Breast epithelium (tissue), 4 donors: ENCODE results near the gene FBXW8. TPM values are rescaled to one million over a fixed set of nuclear protein-coding genes. Genes with fewer than 3 reads are reported as not detected.

Experiments
- DNase-seq, 2 donors: peaks; one replicate each; pipeline ENCODE4 v3.0.0-alpha.2; 2019; ENCODE audit warnings: low spot score in 2 of 2
- H3K27ac ChIP-seq, 2 donors: fragments of 200-600 bp; sonication (generic) in 1 of 2; one replicate each; pipeline ENCODE4 v1.5.1; 2016 to 2019; ENCODE audit warnings: mild to moderate bottlenecking in 1 of 2
- H3K27me3 ChIP-seq, 2 donors: fragments of 200-600 bp; sonication (generic) in 1 of 2; one replicate each; pipeline versions ENCODE4 v1.5.1 to v1.6.0; 2017 to 2019; ENCODE audit warnings: control low read depth in 1 of 2, mild to moderate bottlenecking in 1 of 2
- H3K36me3 ChIP-seq: fragments of 200-600 bp; one replicate; pipeline ENCODE4 v1.5.1; 2019
- H3K4me1 ChIP-seq, 2 donors: fragments of 200-600 bp; sonication (generic); one replicate each; pipeline ENCODE4 v1.5.1; 2016 to 2019; ENCODE audit warnings: control low read depth in 1 of 2
- H3K4me3 ChIP-seq, 3 donors: fragments of 200-600 bp; sonication (generic); 1 replicate in 2 of 3; 2 replicates in 1 of 3; pipeline ENCODE4 v1.5.1; 2016 to 2019; ENCODE audit warnings: mild to moderate bottlenecking in 3 of 3, moderate library complexity in 2 of 3
- H3K9me3 ChIP-seq, 2 donors: fragments of 200-600 bp; sonication (generic) in 1 of 2; one replicate each; pipeline ENCODE4 v1.5.1; 2016 to 2019; ENCODE audit warnings: control low read depth in 1 of 2
- CTCF ChIP-seq, 3 donors: fragments of 450-650 bp; IDR thresholded peaks; one replicate each; pipeline ENCODE4 v1.5.1; 2016 to 2017; ENCODE audit warnings: antibody characterized with exemption in 3 of 3, mild to moderate bottlenecking in 3 of 3, moderate library complexity in 3 of 3
- POLR2A ChIP-seq: fragments of 450-650 bp; IDR thresholded peaks from one replicate; pipeline ENCODE4 v1.6.1; 2016; ENCODE audit warnings: antibody characterized with exemption, mild to moderate bottlenecking, moderate library complexity
- POLR2AphosphoS5 ChIP-seq, 3 donors: sonication (generic); formaldehyde crosslinking; IDR thresholded peaks; one replicate each; pipeline ENCODE4 v1.6.1; 2017; ENCODE audit warnings: antibody characterized with exemption in 3 of 3
- intact Hi-C: fragments of 100-400 bp; cut with DNase I; formaldehyde crosslinking; loops from one replicate; pipeline ENCODE4 v1.15.1; 2023; ENCODE audit warnings: low total_unique reads
- total RNA-seq, 3 donors: library from RNA; depleted of rRNA; stranded (reverse); fragments of >200 nt; gene quantifications; one replicate each; pipeline ENCODE4 v1.1.0, GENCODE V29; 2016

FBXW8 gene
- total RNA-seq, 3 donors from 2014 or later: 14.9 to 22.3 (median 16.4) TPM

- H3K27ac ChIP-seq: no peak overlapping the region
- peaks cover 0 to 15% of the 10 kb centered on the region in 2 donors for H3K27me3 ChIP-seq
- no peaks in the 10 kb centered on the region for H3K4me1 ChIP-seq
- TF ChIP-seq POLR2A: no peak
- TF ChIP-seq CTCF (IDR thresholded peaks at IDR 0.05): no peak
- TF ChIP-seq POLR2AphosphoS5 (IDR thresholded peaks at IDR 0.05): no peak
- intact Hi-C loops: no loop called here
- H3K4me3 ChIP-seq: no peak overlapping the region
- no peaks in the 10 kb centered on the region for H3K36me3 ChIP-seq
- DNase-seq: no peak
- H3K9me3 ChIP-seq: peaks cover 0 to 6% of the 10 kb centered on the region in 2 donors
These were observed 23.5 kb upstream of the FBXW8 start for GRCh38 chr12:116887244-116887643.

DNA sequence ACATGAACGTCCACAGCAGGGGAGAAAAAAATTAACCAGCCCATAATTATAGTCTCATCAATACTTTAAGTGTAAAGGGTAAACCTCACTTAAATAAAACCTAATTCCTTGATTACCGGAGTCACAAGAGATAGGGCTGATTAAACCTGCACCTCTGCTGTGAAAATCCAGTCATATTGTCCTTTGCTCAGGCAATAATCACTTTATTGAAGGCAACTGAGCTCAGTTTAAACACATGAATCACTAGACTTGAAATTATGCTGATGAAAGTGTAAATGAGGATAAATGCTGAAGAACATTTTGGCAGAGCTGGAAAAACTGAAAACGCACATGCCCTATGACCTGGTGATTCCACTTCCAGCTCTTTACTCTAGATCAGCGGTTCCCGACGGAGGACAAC is 22.9 kb upstream of the FBXW8 start:
- Histone ChIP-seq H3K27me3 (peaks cover 0 to 8% of the 10 kb centered on the region in 2 donors), H3K4me1 (no peaks in the 10 kb centered on the region), H3K9me3 (peaks cover 0 to 6% of the 10 kb centered on the region in 2 donors), H3K27ac (no peak overlapping the region), H3K36me3 (no peaks in the 10 kb centered on the region), H3K4me3 (no peak overlapping the region)
- no peak for DNase-seq
- TF ChIP-seq POLR2AphosphoS5 (IDR thresholded peaks at IDR 0.05) (no peak), CTCF (IDR thresholded peaks at IDR 0.05) (no peak), POLR2A (no peak)
- intact Hi-C loops: no loop called here

DNA sequence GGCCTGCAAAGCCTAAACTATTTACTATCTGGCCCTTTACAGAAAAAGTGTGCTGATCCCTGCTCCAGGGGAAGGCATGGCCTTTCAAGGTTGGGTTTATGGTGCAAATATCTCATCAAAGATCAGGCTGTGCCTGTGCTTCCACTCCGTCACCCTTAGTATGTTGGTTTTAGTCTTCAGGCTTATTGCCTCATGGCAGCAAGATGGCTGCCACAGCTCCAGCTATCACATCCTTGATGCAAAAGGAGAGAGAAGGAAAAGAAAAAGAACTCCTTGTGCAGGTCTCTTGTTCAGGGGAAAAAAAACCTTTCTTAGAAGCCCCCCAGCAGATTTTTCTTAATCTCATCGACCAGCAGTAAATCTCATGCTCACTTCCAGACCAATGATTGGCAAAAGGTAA is 20.4 kb upstream of the FBXW8 start:
- DNase-seq: no peak
- TF ChIP-seq CTCF (IDR thresholded peaks at IDR 0.05) (no peak), POLR2A (no peak), POLR2AphosphoS5 (IDR thresholded peaks at IDR 0.05) (no peak)
- Histone ChIP-seq H3K27me3 (no peaks in the 10 kb centered on the region), H3K4me1 (no peaks in the 10 kb centered on the region), H3K4me3 (no peak overlapping the region), H3K36me3 (no peaks in the 10 kb centered on the region), H3K27ac (no peak overlapping the region), H3K9me3 (peaks cover 0 to 6% of the 10 kb centered on the region in 2 donors)
- intact Hi-C loops: no loop called here

GRCh38 chr12:116891019-116891418 is 19.7 kb upstream of the FBXW8 start:
- no peak overlapping the region for H3K27ac ChIP-seq
- H3K9me3 ChIP-seq: peaks cover 0 to 6% of the 10 kb centered on the region in 2 donors
- intact Hi-C loops: no loop called here
- TF ChIP-seq POLR2A (no peak), POLR2AphosphoS5 (IDR thresholded peaks at IDR 0.05) (no peak), CTCF (IDR thresholded peaks at IDR 0.05) (no peak)
- H3K4me3 ChIP-seq: no peak overlapping the region
- H3K27me3 ChIP-seq: no peaks in the 10 kb centered on the region
- H3K36me3 ChIP-seq: no peaks in the 10 kb centered on the region
- no peaks in the 10 kb centered on the region for H3K4me1 ChIP-seq
- no peak for DNase-seq

DNA sequence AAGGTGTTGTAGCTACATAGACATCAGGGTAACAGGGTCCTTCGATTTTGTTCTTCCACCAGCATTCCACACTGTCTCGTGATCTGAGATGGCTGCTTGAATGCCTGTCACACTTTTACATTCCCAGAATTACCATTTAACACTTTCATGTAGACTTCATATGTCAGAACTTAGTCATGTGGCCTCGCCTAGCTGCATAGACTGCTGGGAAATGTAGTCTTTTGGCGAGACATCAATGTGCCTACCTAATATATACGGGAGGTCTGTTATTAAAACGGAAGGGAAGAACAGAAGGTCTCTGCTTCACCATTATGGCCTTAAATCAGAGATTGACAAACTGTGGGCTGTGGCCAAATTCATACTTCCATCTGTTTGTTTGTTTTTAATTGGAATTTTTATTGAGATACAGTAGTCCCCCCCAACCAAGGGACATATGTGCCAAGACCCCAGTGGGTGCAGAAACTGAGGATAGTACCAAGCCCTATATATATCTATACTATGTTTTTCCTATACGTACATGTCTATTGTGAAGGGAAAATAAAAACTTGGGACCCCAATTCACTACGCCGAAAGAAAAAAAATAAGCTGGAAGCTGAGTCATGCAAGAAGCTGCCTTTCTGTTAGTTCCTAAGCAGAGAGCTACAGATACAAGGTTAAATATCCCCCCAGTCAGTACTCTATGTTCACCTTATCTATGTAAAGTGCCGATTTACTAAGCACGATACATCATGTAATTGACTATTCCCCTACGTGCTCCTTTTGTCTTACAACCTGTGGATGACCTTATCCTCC is 18.2 kb upstream of the FBXW8 start:
- no peaks in the 10 kb centered on the region for H3K36me3 ChIP-seq
- no peak overlapping the region for H3K4me3 ChIP-seq
- intact Hi-C loops: no loop called here
- no peaks in the 10 kb centered on the region for H3K27me3 ChIP-seq
- H3K27ac ChIP-seq: no peak overlapping the region
- H3K9me3 ChIP-seq: peaks cover 0 to 6% of the 10 kb centered on the region in 2 donors
- DNase-seq: no peak
- no peak for TF ChIP-seq POLR2AphosphoS5 (IDR thresholded peaks at IDR 0.05)
- no peak for TF ChIP-seq CTCF (IDR thresholded peaks at IDR 0.05)
- no peak for TF ChIP-seq POLR2A
- no peaks in the 10 kb centered on the region for H3K4me1 ChIP-seq
